GM19463 (cell line): Measurements from ENCODE around the gene ERBB2.
A peak's percentile ranks its signal among the peaks of the same experiment; 100 is the strongest.
"Not testable (repeated sequence)": the region's sequence is repeated elsewhere in the genome, so short reads cannot be mapped to it uniquely, and the experiment has no call there.

Experiments used
- ATAC-seq: cut with Tn5 transposase; IDR thresholded peaks from one replicate; pipeline ENCODE4 v1.9.1; 2021; ENCODE audit warnings: mild to moderate bottlenecking, moderate library complexity; ENCODE audit not compliant: unreplicated experiment

The ERBB2 gene

DNA sequence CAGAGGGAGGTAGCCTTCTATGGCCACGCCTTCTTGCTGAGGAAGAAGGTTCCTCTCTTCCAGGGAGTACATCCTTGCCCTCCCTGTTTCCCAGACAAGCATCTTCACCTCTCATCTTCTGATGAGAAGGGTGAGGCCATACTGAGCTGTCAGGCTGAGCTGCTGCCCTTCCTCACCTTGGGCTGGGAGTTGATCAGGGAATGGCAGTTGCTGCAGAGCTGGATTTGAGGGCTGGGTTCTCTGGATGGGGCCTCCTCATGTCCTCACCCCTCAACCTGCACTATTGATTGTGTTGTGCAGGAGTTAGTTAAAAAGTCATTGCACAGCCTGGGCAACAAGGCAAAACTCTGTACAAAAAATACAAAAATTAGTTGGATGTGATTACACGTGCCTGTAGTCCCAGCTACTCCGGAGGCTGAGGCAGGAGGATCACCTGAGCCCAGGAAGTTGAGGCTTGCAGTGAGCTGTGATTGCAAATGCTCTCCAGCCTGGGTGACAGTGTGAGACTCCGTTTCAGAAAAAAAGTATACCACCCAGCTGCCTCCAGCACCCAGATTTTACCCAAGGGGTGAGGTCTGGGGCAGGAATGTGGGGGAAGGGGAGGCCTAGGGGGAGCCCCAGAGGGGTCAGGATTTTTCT is 2.0 kb downstream of the ERBB2 start:
- ATAC-seq, result no peak

DNA sequence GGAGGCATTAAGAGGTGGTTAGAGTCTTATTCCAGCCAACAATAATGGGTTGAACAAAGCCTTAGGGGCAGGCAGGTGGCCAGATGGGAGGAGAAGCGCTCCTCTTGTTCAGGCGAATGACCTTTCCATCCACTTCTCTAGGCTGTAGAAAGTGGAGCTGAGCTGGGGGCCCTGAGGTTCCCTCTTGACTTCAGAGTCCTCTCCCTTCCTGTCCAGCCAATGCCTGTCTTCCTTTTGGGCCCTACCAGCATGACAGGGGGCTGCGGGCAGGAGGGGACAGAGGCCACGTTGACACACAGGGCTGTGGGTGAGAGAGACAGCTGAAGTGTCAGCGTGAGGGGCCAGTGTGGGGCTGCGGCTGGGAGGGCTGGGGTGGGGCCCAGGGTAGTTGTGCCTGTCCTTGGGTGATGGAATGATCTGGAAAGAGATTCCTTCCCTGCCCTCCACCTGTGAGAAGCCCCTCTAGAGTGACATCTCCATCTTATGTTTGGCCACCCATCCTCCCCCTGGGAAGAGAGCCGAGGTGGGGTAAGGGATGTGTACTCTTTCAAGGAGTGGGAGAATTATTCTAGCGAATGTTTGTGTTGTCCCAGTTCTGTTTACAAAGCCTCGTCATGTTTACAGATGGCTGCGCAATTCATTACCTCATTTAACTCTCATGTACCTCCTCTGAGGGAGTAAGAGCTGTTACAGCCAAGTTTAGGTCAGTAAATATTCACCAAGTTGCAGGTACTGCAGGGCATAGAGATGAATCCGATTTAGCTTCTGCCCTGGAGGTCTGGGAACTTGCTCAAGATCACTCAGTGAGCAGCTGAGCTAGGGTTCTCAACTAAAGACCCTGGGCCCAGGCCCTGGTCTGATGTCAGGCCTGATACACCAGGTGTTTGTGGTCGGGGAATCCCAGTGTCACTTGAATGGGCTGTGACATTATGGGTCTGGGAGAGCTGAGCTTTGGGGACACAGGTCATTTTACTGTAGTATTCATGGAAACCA is 3.3 kb downstream of the ERBB2 start:
- ATAC-seq, result peak; percentile 84

DNA sequence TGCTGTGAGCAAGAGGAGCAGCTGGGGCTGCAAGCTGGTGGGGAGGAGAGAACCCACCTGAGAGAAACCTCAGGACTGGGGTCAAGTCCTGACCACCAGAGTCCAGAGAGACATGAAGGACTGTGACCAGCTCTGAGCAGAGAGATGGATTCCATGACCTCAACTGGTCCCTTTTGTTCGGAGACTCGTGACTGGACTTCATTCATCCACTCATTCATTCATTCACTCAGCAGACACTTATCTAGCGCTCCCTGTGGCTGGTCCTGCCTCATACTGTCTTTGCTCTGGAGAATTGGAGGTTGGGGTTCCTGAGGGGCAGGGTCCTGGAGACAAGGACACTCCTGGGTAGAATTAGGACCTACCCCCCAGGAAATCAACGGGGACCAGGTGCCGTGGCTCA is 4.0 kb downstream of the ERBB2 start:
- no peak for ATAC-seq

DNA sequence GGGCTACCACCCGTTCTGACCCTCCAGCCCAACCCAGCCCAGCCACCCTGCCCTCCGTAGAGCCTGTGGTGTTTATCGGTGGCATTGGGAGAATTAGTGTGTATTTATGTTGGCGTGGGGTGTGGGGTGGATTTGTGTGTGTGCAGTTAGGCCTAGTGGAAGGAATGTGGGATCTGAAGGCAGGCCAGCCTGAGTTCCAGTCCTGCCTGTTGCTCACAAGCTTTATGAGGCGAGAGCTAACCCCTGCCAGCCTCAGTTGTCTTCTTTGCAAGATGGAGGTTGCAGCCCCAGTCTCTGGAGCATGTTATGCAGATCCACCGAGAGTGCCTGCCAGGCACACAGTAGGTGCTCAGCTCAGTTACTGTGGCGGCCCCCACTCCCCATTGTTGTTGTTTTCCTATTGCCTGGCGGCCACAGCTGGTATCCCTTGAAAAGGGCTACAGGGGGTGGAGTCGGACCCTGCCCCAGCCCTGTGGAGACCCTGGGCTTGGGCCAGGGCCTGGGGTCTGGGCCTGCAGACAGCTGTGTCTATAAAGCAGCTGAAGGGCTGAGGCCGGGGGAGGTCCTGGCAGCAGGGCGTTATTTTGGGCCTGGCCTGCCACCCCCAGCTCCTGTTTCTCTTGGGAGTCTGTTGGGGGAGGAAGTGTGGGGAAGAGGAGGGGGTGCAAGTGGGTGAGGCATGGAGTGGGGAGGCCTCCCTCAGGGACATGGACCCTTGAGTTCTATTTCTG is 5.1 kb downstream of the ERBB2 start:
- no peak for ATAC-seq

DNA sequence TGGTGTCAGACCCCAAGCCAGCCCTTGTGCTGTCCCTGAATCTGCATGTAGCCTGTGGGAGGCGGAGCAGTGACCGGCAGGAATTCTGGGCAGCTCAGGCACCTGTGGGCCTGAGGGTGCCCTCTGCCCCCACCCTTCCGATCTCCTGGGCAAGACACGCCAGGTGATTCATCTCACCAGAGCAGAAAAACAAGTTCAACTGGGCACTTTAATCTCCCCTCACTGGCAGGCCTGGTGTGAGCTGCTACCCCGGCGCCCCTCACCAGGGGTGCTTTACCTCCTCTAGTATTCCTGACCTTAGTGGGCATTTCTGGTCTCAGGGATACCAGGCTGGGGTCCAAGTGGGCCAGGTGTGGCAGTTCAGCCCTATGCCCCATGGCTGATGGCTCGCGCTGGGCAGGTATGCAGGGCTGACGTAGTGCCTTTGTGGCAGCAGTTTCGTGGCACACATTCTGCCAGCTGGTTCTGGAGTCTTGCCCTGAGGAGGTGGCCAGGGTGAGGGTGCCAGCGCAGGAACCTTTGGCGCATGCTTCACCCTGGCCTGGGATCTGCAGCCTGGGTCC is 6.0 kb downstream of the ERBB2 start:
- no peak for ATAC-seq

DNA sequence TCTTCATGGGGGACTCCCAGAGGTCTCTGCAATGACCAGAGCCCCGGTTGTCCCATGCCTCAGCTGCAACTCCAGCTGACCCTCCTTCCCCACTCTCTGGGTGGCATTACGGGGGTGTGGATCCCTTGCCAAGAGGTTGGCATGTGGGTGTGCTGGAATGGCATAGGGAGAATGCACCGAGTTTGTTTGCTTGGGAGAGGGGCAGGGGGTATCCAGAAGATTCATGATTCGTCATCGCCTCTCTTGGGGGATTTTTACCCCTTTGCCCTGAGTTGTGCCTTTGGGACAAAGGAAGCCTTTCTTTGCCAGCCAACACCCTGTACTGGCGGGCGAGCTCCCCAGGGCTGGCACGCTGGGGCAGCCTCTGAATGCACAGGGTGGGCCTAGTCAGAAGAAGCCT is 6.5 kb downstream of the ERBB2 start:
- no peak for ATAC-seq

DNA sequence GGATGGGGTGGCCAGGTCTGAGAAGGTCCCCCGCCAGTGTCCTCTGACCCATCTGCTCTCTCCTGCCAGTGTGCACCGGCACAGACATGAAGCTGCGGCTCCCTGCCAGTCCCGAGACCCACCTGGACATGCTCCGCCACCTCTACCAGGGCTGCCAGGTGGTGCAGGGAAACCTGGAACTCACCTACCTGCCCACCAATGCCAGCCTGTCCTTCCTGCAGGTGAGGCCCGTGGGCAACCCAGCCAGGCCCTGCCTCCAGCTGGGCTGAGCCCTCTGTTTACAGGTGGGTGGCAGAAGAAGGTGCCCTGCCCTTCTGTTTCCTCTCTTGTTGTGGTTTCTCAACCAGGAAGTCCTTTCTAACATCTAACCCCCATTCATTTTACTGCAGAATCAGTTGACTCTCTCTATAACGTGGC is 7.1 kb downstream of the ERBB2 start:
- no peak for ATAC-seq

DNA sequence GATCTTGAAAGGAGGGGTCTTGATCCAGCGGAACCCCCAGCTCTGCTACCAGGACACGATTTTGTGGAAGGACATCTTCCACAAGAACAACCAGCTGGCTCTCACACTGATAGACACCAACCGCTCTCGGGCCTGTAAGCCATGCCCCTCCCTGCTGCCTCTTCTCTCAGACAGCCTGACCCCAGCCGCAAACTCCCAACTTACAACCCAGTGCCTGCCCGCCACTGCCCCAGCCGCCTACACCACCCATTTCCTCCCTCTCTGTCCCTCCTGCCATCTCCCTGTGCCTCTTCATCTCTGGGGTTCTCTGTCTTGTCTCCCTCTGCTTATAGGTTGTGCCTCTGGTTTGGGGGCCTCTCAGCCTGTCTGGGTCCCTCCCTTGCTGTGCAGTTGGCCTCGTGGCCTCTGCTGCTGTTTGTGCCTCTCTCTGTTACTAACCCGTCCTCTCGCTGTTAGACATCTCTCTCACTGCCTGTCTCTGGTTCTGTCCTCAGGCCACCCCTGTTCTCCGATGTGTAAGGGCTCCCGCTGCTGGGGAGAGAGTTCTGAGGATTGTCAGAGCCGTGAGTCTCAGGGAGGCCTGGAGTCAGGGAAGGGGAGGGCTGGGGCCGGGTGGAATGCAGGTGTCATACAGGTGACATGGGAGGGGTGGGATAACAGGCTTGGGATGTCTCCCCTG is 9.6 kb downstream of the ERBB2 start:
- ATAC-seq, result no peak

DNA sequence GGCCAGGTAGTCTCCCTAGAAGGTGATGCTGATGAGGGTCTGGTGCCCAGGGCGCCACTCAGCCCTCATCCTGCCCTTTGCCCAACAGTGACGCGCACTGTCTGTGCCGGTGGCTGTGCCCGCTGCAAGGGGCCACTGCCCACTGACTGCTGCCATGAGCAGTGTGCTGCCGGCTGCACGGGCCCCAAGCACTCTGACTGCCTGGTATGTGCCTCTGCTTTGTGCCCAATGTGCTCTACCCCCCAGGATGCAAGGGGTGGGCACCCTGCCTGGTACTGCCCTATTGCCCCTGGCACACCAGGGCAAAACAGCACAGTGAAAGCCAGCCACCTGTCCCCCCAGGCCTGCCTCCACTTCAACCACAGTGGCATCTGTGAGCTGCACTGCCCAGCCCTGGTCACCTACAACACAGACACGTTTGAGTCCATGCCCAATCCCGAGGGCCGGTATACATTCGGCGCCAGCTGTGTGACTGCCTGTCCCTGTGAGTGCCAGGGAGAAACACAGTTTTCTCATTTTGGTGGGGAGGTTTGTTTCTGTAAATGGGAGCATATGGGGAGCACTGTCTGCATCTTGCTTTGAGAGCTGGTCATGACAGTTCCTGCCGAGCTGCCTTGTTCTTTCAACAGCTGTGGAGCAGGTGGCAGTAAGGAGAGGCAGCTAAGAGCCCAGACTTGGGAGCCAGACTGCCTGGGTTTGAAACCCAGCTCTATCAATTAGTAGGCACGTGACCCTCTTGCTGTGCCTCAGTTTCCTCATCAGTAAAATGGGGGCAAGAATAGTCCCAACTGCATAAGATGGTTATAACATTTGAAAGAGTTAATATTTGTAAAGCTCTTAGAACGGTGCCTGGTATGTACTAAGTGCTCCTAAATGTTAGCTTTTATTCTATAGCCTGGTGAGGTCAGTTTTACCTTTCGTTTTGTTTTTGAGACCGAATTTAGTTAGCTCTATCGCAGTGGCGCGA is 10.4 kb downstream of the ERBB2 start:
- ATAC-seq, result no peak

DNA sequence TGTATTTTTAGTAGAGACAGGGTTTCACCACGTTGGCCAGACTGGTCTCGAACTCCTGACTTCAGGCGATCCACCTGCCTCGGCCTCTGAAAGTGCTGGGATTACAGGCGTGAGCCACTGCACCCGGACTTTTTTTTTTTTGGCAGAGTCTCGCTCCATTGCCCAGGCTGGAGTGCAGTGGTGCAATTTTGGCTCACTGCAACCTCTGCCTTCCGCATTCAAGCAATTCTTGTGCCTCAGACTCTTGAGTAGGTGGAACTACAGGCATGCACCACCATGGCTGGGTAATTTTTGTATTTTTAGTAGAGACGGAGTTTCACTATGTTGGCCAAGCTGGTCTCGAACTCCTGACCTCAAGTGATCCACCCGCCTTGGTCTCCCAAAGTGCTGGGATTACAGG is 11.2 kb downstream of the ERBB2 start:
- ATAC-seq, result not testable (repeated sequence)

DNA sequence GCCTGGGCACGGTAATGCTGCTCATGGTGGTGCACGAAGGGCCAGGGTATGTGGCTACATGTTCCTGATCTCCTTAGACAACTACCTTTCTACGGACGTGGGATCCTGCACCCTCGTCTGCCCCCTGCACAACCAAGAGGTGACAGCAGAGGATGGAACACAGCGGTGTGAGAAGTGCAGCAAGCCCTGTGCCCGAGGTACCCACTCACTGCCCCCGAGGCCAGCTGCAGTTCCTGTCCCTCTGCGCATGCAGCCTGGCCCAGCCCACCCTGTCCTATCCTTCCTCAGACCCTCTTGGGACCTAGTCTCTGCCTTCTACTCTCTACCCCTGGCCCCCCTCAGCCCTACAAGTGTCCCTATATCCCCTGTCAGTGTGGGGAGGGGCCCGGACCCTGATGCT is 12.0 kb downstream of the ERBB2 start:
- no peak for ATAC-seq

DNA sequence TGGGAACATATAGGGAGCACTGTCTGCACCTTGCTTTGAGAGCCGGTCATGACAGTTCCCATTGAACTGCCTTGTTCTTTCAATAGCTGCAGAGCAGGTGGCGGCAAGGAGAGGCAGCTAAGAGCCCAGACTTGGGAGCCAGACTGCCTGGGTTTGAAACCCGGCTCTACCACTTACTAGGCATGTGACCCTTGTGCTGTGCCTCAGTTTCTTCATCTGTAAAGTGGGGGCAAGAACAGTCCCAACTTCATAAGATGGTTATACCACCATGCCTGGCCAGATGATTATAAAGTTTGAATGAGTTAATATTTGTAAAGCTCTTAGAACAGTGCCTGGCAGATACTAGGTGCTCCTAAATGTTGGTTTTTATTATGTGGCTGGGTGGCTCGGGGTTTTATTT is 14.4 kb downstream of the ERBB2 start:
- ATAC-seq, result no peak

DNA sequence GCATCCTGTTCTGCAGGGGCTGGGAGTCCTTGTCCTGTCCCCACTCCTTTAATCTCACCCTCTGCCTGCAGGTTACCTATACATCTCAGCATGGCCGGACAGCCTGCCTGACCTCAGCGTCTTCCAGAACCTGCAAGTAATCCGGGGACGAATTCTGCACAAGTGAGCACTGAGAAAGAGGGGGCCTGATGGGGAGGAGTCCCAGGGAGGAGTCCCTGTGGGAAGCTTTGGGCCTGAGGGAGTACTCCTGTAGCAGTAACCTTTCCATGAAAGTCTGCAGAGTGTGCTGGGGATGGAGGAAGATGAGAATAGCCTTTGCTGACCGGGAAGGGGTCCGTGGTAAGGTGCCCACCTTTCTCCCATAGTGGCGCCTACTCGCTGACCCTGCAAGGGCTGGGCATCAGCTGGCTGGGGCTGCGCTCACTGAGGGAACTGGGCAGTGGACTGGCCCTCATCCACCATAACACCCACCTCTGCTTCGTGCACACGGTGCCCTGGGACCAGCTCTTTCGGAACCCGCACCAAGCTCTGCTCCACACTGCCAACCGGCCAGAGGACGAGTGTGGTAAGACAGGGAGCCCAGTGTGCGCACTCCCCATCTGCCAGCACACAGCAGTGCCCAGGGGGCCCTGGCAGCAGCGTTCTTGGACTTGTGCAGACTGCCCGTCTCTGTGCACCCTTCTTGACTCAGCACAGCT is 15.7 kb downstream of the ERBB2 start:
- no peak for ATAC-seq

DNA sequence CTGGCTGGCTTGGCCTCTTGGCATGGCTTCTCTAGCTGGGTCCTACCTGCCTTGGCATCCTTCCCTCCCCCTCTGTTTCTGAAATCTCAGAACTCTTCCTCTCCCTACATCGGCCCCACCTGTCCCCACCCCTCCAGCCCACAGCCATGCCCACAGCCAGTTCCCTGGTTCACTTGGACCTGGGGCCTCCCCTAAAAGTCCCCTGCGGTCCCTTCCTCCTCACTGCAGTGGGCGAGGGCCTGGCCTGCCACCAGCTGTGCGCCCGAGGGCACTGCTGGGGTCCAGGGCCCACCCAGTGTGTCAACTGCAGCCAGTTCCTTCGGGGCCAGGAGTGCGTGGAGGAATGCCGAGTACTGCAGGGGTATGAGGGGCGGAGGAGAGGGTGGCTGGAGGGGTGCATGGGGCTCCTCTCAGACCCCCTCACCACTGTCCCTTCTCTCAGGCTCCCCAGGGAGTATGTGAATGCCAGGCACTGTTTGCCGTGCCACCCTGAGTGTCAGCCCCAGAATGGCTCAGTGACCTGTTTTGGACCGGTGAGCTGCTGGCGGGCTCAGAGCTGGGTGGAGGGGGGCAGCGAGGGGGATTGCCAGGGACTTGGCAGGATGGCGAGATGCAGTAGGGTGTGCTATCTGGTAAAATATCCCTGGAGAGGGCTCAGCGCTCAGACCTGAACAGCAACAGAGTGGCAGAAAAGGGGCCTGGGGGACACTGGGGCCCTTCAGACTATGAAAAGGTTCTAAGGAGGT is 16.4 kb downstream of the ERBB2 start:
- ATAC-seq, result no peak

DNA sequence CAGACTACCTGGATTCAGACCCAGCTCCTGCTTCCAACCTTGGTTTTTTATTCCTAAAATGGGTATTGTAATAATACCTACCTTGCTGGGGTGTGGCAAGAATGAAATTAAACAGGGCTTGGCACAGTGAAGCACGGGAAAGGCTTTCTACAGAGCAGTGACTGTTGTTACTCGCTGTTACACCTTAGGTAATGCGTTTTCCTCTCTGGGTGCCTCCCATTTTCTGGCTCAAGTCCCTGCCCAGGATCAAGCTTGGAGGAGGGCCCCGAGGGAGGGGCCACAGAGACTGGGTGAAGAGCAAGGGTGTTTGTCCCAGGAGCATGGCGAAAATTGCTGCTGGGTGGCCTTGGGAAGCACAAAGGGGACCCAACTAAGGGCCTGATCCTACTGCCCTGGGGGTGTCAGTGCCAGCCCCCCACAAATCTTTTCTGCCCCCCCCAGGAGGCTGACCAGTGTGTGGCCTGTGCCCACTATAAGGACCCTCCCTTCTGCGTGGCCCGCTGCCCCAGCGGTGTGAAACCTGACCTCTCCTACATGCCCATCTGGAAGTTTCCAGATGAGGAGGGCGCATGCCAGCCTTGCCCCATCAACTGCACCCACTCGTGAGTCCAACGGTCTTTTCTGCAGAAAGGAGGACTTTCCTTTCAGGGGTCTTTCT is 17.1 kb downstream of the ERBB2 start:
- no peak for ATAC-seq

DNA sequence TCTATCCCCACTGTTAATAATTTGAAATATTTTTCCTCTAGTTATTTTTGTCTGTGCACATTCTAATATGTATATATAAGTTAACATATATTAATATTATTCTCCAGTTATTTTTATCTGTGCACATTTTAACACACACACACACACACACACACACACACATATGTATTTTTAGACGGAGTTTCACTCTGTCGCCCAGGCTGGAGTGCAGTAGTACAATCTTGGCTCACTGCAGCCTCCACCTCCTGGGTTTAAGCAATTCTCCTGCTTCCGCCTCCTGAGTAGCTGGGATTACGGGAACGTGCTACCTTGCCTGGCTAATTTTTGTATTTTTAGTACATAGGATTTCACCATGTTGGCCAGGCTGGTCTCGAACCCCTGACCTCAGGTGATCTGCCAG is 17.8 kb downstream of the ERBB2 start:
- no peak for ATAC-seq

DNA sequence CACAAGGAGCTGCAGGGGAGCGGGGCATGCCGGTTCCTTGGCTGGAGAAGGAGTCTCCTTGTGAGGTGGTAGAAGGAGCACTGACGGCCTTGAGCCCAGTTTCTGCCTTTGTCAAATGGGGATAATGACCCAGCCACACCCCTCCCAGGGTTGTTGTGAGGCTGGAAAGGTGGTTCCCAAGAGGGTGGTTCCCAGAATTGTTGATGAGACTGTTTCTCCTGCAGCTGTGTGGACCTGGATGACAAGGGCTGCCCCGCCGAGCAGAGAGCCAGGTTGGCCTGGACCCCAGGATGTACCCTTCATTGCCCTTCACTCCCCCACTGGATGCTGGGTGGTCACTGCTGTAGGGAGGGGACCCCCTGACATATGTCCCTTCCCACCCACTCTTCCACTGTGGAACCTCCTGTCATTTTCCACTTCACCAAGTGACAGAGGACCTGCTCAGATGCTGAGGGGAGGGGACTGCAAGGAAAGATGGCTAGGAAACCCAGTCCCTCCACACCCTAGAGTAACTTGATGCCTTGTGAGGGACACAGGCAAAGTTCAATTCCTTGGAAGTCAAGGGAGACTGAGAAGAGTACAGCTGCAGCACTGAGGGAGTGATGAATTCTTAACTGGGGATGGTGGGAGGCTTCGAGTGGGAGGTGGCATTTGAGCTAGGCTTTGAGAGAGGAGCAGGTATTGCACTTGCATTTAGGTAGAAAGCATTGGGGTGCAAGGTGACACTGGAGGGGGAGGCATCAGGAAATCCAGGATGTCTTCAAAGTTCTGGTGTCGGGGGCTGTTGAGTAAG is 19.9 kb downstream of the ERBB2 start:
- no peak for ATAC-seq
